Measurements from ENCODE around the gene LPP.

LPP gene

DNA sequence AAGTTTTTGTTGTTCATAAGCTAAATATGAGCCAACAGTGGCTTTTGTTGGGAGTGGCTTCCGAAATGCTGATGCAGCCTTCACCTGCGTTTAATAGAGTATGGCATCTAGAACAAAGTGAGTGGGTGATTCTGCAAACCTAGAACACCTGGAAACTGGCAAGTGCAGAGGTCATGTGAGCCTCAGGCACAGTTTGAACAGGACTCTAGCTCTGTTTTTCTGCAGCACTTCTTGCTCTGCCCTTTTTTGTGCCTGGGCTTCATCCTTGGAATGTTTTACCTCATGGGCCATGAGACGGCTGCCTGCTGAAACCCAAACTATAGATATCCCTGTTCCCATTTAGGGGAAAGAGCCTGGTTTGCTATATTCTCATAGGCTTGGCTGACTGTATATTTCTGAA lies 73.5 kb downstream of the LPP start:
- no peak for DNase-seq

DNA sequence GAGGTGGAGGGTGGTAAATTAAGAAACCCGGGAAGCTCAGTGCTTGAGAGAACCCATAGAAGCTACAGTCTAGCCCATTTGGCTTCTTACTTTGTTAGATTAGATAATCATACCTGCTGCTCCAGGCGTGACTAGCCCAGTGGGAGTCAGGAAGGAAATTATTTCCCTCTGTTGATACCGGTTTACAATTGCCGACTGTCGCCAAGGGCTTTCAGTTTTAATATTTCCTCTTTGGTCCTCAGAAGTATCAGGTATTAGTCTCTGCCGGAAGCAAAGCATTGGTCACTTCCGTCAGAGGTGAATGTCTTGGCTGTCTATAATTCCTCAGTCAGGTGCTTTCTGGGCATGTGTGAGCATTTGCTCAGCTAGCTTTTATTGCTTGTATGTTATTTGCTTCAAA lies 75.2 kb downstream of the LPP start:
- no peak for DNase-seq

DNA sequence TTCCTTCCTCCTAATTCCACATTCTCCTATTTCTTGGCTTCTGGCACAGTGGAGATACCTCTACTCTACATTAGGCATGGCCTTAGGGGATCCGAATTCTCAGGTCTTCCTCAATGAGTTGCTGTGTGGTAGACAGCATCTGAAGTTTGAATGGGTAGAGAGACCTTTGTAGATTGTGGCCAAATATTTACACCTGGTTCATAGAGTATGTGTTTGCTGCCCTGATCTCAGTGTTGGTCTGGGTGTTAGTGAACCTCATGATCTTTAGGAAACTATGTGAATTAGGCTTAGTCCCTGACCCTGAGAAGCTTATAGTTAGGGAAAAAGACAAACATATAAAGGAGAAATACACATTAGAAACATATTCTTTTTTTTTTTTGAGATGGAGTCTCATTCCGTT lies 75.8 kb downstream of the LPP start:
- DNase-seq: no peak

DNA sequence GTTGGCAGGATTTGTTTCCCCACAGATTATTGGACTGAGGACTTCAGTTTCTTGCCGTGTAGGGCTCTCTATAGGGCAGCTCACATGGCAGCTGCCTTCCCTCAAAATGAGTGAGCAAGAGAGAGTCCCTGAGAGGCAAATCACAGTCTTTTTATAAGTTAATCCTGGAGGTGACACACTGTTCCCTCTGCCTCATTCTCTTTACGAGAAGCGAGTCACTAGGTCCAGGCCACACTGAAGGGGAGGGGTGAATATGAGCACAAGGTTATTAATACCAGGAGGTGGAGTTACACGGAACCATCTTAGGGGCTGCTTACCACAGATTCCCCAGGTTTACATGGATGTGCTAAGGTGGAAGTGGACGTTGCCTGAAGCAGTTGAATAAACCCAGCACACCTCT lies 77.0 kb downstream of the LPP start:
- no peak for DNase-seq

DNA sequence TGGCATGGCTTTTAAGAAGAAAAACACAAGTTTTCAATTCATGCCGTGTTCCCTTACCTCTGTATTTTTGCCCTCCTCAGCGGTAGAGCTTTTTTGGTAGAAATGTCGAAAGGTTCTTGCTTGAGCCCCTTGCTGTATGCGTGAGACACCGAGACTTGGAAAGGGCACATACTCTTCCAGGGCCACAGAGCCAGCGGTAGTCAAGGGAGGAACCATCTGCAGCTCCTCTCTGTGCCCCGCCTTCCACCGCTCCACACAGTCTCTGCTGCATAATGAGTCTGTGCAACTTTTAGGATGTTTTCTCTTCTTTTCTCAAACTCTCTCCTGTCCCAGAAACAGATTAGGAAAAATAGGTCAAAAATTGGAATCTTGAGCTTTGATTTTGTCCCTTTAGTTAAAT lies 77.5 kb downstream of the LPP start:
- DNase-seq: no peak

DNA sequence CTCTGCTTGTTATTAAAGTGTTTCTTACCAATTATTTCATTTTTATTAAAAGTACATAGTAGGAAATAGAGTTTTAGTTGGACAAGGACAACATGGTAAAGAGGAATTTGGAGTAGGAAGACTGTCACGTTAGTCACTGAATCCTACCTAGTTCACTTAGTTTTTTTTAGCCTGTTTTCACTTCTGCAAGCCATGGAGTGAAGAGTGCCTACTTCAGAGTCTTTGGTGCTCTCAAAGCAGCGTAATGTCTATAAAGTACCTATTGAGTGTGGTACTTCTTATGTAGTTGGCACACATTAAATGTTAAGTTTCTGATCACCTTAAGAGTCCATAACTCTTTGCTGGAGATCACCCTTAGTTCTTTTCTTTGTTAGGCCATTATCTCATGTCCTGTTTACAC lies 78.7 kb downstream of the LPP start:
- DNase-seq: no peak

DNA sequence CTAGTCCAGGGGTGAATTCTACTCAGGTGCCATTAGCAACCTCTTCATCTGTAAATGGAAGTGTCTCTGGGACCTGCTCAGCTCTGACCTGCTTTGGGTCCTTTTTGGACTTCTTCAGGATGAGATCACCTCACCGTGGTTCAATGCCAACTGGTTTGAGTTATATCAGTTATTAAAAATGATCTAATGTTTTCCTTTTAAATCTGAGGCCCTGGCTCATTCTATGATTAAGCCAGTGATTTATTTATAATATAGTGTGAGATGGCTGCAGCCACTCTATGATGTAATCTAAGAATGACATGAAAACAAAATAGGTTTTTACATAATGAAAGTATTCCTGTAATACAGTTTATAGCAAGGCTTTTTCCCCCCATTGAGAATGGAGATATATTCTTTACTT lies 79.4 kb downstream of the LPP start:
- no peak for DNase-seq

DNA sequence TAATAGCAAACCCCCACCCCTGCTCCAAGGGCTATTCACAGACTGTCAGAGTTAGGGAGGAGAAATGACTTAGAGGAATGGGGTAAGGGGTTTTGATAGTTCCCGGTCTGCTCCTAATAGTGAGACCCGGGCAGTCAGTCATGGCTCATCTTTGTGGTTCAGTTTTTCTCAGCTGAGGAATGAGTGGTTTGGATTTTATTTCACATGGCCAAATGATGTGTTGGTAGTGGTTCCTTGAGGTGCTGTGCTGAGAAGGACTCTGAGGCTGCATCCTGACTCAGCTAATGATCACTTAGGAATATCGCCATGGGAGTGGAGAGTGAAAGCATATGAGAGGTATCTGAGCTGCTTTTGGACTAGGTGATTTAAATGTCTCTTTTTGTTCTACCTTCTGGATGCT lies 80.2 kb downstream of the LPP start:
- no peak for DNase-seq

DNA sequence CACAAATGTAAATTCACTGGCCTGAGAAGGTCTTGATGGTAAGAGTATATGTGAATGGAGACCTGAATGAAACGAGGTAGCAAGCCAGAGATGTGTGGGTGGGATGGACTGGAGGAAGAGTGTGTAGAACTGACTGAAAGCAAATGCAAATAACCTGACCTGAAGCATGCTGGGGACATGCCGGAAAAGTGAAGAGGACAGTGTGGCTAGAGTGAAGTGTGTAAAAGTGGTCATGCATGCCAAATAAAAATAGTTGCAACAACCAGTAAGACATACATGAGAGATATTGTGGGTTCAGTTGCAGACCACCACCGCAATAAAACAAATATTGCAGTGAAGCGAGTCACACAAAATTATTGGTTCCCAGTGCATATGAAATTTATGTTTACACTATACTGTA lies 82.3 kb downstream of the LPP start:
- DNase-seq: no peak

DNA sequence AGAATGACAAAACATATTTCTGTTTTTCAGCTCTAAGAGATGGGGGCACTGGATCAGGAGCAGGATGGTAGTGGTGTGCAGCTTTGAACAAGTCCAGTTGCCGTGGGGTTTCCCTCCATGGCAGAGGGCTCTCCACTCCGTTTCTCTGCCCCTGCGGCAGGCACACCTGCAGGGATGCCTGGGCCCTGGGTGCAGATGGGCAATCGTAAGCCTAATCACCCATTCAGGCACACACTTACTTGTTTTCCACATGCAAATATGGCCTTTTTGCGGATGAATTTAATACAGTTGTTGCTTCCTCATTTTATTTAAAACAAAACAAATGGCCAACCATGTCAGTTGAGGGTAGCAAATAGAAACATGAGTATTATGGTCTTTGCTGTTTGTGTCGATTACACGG lies 85.1 kb downstream of the LPP start:
- no peak for DNase-seq

DNA sequence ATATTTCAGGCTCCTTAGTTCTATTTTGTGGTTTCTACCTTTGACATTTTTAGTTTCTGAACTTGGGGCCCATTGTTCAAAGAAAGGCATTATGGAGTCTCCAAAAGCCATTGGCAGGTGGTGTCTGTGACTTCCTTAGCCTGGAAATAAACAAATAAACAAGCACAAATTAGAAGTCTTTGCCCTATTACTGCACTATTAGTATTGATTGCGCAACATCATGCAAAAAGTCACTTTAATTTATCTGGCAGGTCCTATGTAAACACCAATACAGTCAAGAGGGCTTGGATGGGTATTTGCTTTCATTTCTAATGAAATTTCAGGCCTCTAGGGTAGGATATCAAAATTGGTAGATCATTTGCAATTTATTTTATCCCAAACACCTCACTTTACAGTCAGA lies 85.6 kb downstream of the LPP start:
- DNase-seq: no peak

DNA sequence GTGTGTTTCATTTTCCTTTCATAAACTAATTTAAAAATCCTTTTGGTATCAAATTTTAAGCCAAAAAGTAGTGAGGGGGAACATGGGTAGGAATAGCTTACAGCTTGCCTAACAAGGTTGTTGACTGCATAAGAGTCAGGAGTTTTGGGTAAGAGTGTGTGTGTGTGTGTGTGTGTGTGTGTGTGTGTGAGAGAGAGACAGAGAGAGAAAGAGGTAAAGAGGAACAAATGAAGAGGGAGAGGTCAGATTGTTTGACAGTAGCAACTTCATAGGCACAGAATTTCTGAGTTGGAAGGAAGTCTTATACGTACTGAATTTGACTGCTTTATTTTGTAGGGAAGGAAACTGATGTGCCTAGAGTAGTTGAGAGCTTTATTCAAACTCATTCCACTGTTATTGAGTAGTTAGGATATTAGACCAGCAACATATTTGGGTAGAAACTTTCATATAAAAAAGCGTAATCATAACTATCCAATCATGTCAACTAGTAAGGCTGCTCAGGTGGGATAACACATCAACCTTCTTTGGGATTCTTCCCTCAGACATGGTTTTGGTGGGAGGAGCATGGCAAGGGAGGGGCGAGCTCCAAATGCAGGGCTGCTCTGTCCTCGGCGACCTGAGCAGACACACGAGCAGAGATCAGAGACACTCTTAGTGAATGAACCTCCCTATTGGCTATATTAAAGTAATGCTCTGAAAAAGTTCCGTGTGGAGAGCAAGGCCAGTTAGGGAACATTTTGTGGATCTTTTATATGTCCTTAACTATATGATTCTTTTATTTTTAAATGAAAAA lies 86.4 kb downstream of the LPP start:
- no peak for DNase-seq

DNA sequence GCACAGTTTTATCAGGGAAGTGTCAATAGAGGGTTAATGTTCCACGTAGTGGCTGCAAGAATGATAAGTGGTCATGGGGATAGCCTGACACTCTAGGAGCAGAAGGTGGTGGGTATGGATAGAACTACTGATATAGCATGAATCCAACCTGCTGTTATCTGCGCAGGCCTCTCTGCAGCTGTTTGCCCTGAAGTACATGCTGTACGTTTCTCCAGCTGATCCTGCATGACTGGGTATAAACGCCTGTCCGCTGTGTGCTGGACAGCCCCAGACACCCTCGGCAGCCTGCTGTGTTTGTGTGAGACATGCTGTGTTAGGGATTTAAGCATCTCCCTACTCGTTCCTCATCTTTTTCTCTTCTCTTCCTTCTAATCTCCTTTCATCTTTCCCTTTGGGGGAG lies 87.1 kb downstream of the LPP start:
- peak in 1 of 2 experiments; percentile 3 for DNase-seq

DNA sequence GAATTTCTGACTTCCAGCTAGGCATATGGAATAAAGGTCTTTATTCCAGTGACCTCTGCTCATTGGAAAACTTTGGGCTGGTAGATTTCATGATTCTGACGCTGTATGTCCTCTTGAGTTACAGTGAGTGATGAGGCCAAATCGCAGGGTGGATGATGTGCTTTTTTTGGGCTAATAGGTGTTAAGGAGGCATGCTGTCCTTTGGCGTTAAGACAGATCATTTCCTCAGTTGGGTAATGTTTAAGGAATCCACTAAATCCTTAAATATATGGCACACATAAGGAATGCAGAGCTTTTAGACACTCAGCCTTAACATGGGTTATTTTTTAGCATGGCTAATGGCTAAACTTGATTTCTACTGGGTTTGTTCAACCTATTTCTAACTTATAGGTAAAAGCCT lies 87.9 kb downstream of the LPP start:
- no peak for DNase-seq

DNA sequence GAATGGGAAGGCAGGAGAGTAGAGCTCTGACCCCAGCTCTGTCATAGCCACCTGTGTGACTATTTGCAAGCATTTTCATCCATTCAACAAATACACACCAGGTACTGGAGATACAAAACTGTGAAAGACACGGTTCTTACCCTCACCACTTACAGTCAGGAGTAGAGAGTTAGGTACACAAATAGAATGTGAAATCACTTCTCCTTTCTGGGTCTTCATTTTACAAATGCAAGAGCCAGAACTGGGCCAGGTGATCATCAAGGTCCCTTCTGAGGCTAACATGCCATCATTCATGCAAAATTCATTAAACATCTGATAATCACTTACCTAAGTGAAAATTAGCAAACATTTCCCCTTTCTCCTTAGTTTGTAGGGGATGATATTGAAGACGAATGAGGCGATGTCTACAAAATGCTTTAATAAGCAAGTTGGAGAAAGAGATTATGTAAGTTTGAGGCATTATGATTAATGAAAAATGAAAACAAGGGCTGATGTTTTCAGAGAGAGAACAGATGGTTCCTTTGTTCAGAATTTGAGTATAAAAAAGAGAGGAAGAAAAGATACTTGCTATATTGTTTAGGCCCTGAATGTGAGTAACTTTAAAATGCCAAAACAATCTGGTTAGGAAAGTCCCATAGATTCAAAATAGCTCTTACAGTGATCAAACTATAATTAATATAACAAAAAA lies 88.6 kb downstream of the LPP start:
- DNase-seq: no peak

DNA sequence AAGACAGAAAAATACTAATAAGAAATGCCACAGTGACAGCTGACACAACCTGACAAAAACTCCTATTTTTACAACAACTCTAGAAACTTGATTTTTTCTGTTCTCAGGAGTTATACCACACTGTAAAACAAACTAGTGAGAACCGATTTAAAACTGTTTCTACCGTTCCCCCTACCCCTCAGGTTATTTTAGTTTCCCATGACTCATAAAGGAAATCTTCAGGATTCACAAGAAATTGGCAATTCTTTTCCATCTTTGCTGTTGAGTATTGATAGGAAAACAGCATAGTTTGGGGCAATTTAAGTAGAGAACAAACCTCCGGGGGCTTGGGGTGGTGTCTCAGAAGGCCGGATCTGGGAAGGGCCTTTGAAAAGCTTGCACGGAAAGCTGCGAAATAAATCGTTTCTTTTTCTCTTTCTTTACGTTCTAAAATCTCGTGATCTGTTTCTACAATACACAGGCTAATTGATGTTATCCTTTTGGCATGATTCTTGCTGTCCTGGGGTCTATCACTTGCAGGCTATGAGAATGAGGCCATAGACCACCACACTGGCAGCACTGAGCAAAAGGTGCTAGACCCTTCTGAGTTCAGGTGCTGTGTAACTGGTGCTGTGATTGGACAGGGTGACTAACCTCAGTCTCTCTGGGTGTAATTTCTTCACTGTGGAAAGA lies 89.3 kb downstream of the LPP start:
- DNase-seq: no peak

DNA sequence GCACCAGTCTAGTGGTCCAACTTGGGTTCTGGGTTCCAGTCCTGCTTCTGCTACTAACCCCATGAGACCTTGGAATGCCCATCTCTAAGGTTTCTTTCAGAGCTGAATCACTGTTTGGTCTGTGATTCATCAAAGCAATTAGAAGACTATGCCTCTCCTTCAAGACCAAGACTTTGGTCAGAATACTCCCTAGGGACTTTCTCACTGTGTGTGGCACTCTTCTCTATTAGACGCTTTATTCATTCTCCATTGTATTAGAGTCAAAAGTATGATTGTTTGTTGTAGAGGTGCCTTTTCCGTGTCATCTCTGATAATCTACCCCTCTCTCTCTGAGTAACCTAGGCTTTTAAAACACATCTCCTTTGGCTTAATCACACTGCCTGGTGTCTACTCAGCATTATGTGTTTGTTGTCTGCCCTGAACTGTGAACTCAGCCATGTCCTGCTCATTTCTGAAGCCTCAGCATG lies 90.5 kb downstream of the LPP start:
- no peak for DNase-seq

DNA sequence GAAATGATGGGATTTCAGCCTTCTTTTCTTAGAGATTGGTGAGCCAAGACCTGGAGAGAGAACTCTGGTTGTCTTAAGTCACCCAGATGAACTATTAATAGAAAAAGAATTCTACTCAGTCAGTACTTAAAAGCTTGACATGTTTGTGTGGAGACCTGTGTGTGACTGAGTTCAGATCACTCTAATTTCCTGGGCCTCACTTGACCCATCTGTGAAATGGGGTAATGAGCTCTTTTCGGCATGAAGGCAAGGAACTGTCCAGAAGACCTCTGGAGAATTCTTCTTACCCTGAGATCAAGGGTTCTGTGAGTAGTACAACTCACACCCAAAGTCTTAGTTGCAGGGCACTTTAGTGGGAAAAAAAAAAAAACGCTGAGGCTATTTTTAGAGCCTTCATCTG lies 92.9 kb downstream of the LPP start:
- DNase-seq: no peak

DNA sequence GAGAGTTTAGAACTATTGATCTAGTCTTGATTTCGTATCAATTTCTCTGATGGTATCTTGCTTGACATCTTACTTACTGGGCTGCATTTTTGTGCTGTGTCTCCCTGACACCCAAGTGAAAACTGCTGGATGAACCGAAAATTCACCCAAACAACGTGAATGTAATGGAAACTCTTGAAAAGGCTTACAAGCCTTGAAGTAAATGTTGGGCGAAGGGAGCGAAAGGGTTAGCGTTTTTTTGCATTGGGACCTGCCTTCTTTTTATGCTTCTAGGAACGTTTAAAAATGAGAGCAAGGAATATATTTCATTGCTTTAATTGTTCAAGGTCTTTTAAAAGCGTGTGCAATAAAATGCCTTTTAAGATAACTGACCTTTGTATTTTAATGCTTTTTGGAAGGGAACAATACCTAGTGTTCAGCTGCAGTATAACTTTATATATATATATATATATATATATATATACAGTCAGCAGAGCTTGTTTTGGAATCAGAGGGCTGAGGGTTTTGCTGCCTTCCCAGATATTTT lies 94.1 kb downstream of the LPP start:
- no peak for DNase-seq

DNA sequence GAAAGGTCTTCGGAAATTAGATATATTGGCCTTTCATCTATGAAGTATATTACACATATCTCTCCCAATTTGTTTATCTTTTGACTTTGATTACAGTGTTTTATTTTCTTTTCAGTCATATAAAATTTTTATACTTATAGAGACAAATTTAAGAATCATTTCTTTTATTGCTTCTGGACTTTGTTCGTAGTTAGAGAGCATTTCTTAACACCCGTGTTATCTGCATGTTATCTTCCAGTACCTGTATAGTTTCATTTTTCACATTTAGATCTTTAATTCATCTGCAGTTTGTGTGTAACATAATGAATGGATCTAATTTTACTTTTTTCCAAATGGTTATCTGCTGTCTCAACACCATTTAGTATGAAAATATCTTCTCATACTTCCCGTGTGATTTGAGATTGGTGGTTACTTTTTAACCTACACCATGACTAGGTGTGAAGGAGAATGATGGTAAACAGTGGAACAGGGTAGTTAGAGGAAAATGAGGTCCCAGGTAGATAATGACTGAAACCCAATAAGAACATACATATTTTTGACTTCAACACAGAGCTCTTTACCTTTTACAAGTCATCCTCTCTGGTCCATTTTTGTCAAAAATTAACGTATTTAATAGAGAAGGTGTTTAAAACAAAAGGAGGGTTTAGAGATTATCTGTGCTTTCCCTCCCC lies 99.3 kb downstream of the LPP start:
- no peak for DNase-seq

DNA sequence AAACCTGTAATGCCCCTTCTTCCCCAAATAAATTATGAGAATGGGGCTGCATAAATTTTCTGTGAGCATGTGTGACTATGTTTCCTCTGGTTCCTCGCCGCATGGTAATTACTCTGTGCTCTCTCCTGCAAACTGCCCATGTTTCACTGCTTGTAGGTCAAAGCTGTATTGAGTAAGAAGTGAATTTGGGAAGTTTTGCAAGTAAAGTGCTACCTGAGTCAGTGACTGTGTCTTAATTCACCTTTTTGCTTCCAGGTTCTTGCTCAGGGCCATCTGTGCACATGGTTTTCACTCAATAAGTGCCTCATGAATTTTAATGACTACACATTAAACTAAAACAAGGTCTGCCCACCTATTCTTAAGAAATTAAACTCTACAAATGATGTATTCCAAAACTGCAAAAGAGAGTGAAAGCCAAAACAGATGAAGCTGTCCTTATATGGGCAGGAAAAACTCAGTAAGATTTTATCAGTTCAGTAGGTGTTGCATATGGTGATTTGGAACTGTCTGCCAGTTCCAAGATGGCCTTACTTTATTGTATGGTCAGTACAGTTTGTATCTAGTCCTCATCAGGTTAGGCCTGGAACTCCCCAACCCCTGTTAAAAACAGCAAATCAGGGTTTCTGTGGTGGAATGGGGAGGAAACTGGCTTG lies 100.0 kb downstream of the LPP start:
- no peak for DNase-seq

DNA sequence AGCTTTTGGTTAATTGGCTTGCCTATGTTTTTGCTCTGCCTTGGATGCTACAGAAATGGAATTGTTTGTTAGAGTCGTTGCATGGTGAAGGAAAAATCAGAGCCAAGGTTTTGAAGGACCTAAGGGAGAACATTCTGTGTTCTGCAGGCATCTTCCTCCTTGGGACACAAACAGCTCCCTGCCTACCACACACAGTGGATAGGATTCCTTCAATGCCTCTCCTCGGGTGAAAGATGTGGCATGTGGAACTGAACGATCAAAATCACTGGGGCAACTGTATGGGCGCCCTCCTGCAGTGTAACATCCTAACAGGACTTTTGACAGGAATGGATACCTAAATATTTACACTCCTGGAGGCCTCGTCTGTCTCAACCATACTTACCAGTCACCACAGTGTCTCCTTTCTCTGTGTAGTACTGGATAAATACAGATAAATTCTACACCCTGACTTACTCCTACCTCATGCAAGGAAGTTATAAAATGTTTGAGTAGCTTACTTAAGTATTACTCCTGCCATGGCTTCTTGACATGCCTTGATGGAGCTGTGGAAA lies 100.6 kb downstream of the LPP start:
- DNase-seq: no peak
